Measurements from ENCODE around the gene TP53TG5. TPM values are rescaled to one million over a fixed set of nuclear protein-coding genes. Genes with fewer than 3 reads are reported as not detected.

TP53TG5 gene
- under 1 TPM in 2 of 4 donors, not detected in 2; 0.38 to 0.69 TPM for total RNA-seq
- polyA plus RNA-seq: 1 to 10 TPM in 1 of 3 donors, under 1 TPM in 2; 0.12 to 1.0 (median 0.16) TPM
- long read RNA-seq, donor 1, partial matches to known transcripts: 0 of 2 reads
- long read RNA-seq, donor 1, other reads (novel, unspliced or antisense): 2 of 2 reads
- long read RNA-seq, donor 2, partial matches to known transcripts: 0 of 2 reads
- long read RNA-seq, donor 2, other reads (novel, unspliced or antisense): 2 of 2 reads

DNA sequence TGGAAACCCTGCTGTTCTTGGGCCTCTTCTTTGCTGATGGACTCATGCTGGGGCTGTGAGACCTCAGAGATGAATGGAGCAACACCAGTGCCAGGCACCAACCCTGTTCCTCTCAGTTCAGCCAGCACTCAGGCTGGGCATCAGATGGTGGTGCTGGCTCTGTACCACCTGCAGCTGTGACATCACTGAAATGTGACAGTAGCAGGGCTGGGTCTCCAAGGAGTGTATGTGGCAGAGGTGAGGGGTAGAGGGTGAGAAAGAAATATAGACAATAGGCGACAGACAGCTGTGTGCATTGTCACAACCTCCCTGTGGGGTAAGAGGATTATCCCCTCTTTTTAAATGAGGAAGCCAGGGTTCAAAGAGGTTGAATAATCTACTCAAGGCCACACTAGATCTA, at the start of gene TP53TG5:
TP53TG5 (minus strand) TSS at position 135 of the 400 bp plus-strand sequence; CDS start at position 46, 89 bp downstream.
- no peak for ATAC-seq
- TF ChIP-seq, protein P1, sequence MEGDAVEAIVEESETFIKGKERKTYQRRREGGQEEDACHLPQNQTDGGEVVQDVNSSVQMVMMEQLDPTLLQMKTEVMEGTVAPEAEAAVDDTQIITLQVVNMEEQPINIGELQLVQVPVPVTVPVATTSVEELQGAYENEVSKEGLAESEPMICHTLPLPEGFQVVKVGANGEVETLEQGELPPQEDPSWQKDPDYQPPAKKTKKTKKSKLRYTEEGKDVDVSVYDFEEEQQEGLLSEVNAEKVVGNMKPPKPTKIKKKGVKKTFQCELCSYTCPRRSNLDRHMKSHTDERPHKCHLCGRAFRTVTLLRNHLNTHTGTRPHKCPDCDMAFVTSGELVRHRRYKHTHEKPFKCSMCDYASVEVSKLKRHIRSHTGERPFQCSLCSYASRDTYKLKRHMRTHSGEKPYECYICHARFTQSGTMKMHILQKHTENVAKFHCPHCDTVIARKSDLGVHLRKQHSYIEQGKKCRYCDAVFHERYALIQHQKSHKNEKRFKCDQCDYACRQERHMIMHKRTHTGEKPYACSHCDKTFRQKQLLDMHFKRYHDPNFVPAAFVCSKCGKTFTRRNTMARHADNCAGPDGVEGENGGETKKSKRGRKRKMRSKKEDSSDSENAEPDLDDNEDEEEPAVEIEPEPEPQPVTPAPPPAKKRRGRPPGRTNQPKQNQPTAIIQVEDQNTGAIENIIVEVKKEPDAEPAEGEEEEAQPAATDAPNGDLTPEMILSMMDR (IDR thresholded peaks at IDR 0.05): no peak
- DNase-seq: no peak
- Histone ChIP-seq H3K4me1 (no peaks in the 10 kb centered on the region), H3K4me3 (no peak within 1 kb of the TSS), H3K27me3 (ENCODE audit: insufficient read depth in 3 of 3, low read length in 2 of 3) (no peaks in the 10 kb centered on the region), H3K9me3 (no peaks in the 10 kb centered on the region), H3K27ac (no peak within 1 kb of the TSS), H3K36me3 (ENCODE audit: insufficient read depth in 1 of 2, low read depth in 1 of 2) (peaks cover 0 to 4% of the 10 kb centered on the region in 2 donors)
- WGBS, 3 donors: 75 to 87% (median 85%) methylated on average over 1 of the region's 1 CpG
- intact Hi-C loops (cut with DNase I): no loop called here

DNA sequence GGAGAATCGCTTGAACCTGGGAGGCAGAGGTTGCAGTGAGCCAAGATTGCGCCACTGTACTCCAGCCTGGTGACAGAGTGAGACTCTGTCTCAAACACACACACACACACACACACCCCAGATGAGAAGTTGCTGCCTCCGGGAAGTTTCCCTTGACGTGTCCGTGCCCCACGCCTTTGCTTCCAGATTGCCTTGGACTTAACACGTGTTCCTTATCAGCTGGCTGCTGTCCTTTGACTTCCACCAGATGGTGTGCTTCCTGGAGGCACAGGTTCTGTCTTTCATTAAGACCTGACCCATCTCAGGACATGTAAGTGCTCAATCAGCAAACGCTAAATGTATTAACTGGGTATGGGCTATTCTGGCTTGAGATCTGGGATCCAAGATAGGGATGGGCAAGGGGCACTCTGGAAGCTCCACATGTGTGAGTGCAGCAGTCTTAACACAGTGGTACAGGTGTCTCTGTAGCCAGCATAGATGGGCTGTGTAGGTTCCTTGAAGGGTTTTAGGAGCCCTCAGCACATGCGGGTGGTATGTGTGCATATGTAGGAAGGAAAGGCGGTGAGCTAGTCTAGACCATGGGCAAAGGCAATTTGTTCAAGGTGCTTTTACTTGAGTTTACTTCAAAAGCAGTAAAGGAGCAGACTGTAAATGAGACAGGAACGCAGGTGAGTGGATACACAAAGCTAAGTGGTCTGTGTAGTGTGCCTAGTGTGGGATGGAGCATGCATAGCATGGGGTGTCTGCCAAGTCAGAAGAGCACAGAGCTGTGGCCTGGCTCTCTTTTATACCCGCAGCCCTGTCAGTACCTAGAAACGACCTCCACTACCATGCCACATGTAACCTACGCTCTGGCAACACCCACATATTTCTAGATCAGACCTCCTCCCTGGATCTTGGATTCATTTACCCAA, 49.4 kb upstream of the TP53TG5 start:
- WGBS, 3 donors: 81 to 82% (median 81%) methylated on average over 14 of the region's 14 CpGs
- Histone ChIP-seq H3K4me1 (no peaks in the 10 kb centered on the region), H3K36me3 (ENCODE audit: insufficient read depth in 1 of 2, low read depth in 1 of 2) (peaks cover 0 to 42% of the 10 kb centered on the region in 2 donors), H3K27me3 (ENCODE audit: insufficient read depth in 3 of 3, low read length in 2 of 3) (no peaks in the 10 kb centered on the region), H3K27ac (no peak overlapping the region), H3K4me3 (no peak overlapping the region), H3K9me3 (no peaks in the 10 kb centered on the region)
- DNase-seq (no peak), ATAC-seq (no peak)
- intact Hi-C loops (cut with DNase I): no loop called here
- TF ChIP-seq, protein P1 (IDR thresholded peaks at IDR 0.05): no peak

DNA sequence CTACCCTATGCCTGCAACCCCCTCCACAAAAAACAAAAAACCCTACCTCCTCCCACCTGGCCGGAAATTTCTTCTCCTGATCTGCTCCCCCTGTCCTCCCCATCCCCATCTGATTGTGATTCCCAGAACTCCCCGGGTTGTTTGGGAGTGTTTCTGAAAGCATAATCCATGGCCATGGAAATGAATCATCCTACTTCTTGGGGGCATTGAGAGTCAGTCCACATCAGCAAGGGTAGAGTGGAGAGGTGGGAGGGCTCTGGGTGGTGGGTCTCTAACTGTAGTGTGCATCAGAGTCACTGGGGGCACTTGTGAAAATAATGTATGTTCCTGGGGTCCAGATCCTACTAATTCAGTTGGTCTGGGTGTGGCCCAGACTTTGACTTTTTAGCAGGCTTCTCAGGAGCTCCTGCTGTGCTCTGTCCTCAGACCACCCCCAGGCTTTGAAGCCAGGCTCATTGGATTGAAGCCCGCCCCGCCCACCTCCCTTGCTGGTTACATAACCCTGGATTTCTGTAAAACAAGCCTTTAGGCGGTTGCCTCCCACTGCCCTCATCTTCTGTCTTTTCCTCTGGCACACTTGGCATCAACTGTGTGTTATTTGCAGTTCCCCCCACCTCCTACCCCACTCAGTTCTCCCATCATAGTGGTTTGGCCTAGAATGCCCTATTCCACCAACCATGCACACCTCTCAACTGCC, 48.3 kb upstream of the TP53TG5 start:
- intact Hi-C loops (cut with DNase I): no loop called here
- 70 to 73% (median 70%) methylated on average over 5 of the region's 5 CpGs for WGBS, 3 donors
- TF ChIP-seq, protein P1 (IDR thresholded peaks at IDR 0.05): no peak
- Histone ChIP-seq H3K27me3 (ENCODE audit: insufficient read depth in 3 of 3, low read length in 2 of 3) (no peaks in the 10 kb centered on the region), H3K4me1 (no peaks in the 10 kb centered on the region), H3K9me3 (no peaks in the 10 kb centered on the region), H3K27ac (no peak overlapping the region), H3K4me3 (no peak overlapping the region), H3K36me3 (ENCODE audit: insufficient read depth in 1 of 2, low read depth in 1 of 2) (peaks cover under 1 to 52% of the 10 kb centered on the region in 2 donors)
- peak in 1 of 4 donors; percentile 17 for ATAC-seq
- no peak for DNase-seq

DNA sequence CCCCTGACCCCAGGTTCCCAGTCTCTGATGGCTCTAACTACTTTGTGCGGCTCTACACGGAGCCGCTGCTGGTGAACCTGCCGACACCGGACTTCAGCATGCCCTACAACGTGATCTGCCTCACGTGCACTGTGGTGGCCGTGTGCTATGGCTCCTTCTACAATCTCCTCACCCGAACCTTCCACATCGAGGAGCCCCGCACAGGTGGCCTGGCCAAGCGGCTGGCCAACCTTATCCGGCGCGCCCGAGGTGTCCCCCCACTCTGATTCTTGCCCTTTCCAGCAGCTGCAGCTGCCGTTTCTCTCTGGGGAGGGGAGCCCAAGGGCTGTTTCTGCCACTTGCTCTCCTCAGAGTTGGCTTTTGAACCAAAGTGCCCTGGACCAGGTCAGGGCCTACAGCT, 47.4 kb upstream of the TP53TG5 start:
- peaks cover 4 to 61% of the 10 kb centered on the region in 2 donors for H3K36me3 ChIP-seq (ENCODE audit: insufficient read depth in 1 of 2, low read depth in 1 of 2)
- TF ChIP-seq, protein P1 (IDR thresholded peaks at IDR 0.05): no peak
- H3K27me3 ChIP-seq (ENCODE audit: insufficient read depth in 3 of 3, low read length in 2 of 3): no peaks in the 10 kb centered on the region
- ATAC-seq (no peak), DNase-seq (no peak)
- intact Hi-C loops (cut with DNase I): no loop called here
- H3K9me3 ChIP-seq: no peaks in the 10 kb centered on the region
- 79 to 92% (median 84%) methylated on average over 17 of the region's 17 CpGs for WGBS, 3 donors
- H3K27ac ChIP-seq: no peak overlapping the region
- no peaks in the 10 kb centered on the region for H3K4me1 ChIP-seq
- H3K4me3 ChIP-seq: no peak overlapping the region
